ENCODE results near the gene ZSCAN30. TPM values are rescaled to one million over a fixed set of nuclear protein-coding genes. Genes with fewer than 3 reads are reported as not detected.

Gene ZSCAN30
- 30.8 TPM for total RNA-seq (ENCODE audit: insufficient read depth, low replicate concordance)

DNA sequence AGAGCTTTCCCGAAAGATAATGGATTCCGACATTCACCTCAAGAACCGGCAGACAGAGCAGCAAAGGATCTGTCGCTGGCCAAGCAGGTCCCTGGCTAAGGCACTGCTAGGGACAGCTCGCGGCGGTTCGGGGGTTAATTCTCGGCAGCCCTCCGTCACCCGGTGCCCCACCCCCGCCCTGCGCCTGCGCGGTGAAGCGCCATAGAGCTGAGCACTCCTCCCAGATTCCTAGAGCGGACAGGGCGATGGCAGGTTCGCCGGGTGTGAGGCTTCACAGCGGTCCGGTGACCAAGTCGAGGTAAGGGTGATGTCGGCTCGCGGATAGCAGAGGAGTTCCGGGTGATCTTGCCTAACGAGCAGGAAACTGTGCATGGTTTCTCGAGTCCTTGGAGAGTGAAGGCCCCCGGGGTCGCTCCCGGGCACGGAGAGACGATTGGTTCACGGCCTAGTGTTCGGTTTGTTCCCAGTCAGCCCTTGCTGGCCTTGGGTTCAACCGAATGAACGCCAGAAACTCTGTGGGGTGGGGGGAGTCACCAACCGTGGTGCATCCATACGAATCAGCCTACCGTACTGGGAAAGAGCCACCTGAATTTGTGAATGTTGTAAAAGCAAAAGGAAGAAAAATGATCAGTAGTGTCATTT lies at the start of gene ZSCAN30:
Gene ZSCAN30 (minus strand): TSS at position 136 of the 642 bp plus-strand sequence. CDS start 25,877 bp downstream, outside the sequence.
- DNase-seq (ENCODE audit: low spot score): peak; percentile 98

DNA sequence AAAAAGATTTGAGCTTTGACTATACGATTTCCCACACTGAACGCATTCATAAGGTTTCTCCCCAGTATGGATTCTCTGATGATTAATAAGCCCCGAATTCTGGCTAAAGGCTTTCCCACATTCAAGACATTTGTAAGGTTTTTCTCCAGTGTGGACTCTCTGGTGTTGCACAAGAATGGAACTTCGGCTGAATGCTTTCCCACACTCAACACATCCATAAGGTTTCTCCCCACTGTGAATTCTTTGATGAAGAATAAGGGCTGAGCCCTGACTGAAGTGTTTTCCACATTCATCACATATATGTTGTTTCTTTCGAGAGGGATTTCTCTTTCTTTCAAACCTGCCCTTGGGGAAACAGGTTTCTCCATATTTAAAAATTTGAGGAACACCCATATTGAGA lies 47.3 kb upstream of the ZSCAN30 start:
- no peak for DNase-seq (ENCODE audit: low spot score)

DNA sequence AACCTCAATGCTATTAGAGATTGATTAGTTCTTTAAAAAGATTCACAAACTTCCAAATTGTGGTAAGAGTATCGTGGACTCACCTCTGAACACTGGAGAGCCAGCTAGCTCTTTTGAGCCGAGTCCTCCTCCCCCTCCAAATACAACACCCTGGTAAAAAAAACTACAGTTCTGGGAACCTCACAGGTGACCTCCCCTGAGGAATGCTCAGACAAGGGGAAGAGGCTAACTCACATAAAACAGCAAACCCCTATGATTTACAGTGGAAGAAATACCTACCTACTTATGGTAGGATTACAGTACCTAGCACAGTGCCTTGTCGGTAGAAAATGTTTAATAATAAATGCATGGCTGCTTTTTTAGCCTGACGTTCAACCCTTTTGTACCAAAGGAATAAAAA lies 45.8 kb upstream of the ZSCAN30 start:
- no peak for DNase-seq (ENCODE audit: low spot score)

DNA sequence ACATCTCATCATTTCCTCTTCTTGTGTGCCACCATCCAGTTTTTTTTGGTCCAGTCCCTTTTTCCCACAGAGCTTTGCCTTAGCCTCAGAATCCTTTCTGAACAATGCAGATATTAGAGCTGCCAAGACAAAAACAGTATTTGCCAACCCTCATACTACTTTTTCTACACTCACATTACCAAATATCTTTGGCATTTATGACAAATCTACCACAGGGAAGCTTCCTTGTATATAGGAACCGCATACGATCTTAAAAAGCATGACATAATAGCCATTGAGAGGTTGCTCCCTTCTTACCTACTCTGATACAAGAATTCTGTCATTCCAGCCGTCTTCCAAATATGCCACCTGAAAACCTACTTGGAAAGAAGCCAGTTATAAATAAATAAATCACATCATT lies 44.8 kb upstream of the ZSCAN30 start:
- DNase-seq (ENCODE audit: low spot score): no peak

- no peak for DNase-seq (ENCODE audit: low spot score)
Measured at GRCh38 chr18:35334212-35334611, 44.2 kb upstream of the ZSCAN30 start.

DNA sequence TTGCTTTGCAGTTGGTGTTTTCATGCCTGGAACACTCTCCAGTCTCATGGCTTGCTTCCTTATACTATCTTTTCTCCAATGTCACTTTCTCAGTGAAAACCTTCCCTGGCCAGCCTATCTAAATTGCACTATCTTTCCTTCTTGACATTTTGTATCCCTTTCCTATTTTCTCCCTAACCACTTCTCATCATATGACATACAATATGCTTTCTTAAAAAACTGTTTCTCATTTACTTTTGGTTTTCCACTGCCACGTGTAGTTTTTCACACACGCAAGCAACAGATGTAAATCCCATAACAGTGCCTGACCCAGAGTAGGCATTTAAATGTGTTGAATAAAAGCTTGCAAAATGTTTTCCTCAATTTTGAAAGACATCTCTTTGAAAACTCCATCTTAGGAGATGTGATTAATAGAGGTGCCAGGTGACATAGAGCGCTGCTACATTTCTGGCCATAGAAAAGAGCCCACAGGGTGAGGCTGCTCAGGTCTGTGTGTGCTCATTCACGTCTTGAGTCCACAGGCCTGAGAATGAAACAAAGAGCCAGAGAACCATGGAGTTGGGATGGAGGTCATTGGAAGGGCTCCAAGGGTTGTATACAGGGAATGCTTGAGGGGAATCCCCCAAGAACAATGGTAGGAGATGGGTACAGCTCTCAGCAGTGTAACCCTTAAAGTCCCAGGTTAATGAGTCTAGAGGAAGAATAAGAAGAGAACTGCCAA lies 41.5 kb upstream of the ZSCAN30 start:
- no peak for DNase-seq (ENCODE audit: low spot score)

- no peak for DNase-seq (ENCODE audit: low spot score)
Measured at GRCh38 chr18:35328868-35329267, 38.8 kb upstream of the ZSCAN30 start.

DNA sequence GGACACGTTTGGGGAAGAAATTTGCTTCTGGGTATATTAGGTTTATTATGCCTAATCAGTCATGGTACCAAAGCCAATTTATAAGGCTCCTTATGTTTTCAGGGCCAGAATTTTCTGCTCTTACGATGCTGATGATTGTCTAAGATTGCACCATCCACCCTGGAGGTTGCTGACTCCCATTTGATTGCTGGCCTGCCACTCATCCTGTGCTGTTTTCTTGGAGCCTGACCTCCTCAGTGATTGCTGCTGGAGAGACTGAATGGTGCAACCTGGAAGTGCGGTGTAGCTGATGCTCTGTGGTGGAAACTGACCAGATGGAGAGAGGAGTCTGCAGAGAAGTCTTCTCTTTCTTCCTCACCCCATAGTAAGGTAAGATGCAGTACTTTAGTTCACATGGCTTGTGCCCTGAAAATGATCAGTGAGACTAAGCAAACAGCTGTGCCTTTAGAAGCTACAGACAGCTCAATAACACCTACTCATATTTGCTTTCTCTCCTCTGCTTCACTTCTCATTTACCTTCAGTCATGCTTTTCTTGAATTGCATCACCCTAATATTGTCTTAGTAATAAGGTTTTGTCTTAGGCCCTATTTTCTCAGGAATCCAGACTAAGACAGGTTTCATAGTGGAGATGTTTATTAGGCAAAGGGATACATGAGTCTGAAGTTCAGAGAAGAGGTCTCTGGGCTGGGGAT lies 36.8 kb upstream of the ZSCAN30 start:
- DNase-seq (ENCODE audit: low spot score): no peak

- DNase-seq (ENCODE audit: low spot score): peak; percentile 17
Measured at GRCh38 chr18:35324926-35325655, 35.1 kb upstream of the ZSCAN30 start.

DNA sequence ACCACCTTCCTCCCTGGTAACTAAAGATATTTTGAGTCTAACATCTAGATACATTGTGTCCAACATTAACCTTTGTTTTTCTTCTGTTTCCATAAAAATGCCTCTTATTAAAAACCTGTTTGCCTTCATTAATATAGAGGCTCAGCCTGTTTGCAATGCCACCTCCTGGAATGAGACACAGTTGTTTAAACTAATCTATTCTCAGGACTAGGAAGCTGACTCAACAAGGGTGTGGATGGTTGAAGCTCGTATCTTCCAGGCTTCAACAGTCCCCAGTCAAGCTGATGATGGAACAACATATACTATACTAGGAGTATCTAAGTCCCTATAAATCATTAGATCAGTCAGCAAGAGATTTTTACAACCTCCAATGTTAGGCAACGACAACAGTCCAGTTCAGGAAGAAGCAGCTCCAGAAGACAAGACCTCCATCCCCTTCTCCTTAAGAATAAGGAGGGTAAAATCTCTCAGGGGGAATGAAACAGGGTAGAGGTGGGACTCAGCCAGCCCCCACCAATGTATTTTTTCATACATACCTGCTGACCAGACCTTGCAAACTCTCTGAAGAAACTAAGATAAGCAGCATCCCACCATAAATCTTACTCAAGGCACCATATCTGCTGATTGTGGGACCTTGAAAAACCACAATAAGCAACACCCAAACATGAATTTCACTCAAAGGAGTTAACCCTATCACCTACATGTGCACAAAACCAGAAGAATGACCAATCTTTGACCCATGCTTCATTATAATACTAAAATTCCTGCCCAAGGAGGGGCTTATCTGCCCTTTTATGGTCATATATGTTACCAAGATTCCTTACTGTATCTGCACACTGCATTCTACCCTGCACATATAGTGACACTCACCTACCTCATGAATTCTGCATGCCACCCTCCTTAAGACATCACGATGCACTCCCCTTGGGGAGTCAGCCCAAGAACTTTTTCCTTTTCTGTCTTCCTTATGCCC lies 32.7 kb upstream of the ZSCAN30 start:
- no peak for DNase-seq (ENCODE audit: low spot score)

- no peak for DNase-seq (ENCODE audit: low spot score)
Measured at GRCh38 chr18:35311496-35311895, 21.5 kb upstream of the ZSCAN30 start.

- DNase-seq (ENCODE audit: low spot score): no peak
Measured at GRCh38 chr18:35306588-35307250, 16.7 kb upstream of the ZSCAN30 start.

DNA sequence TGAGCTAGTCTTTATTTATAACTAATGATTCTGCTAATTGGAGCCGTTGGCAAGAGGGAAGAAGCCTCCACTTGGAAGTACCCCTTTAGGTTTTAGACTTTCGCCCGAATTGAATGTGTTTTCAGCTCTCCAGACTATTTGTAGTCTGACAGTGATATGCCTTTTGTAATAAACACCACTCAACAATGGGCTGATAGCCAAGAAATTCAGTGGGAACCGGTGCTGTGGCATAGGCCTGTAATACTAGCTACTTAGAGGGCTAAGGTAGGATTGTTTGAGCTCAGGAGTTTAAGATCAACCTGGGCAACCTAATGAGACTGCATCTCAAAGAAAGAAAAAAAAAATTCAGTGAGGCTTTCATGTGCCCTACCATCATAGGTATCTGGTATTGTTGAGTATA lies 13.6 kb upstream of the ZSCAN30 start:
- no peak for DNase-seq (ENCODE audit: low spot score)

DNA sequence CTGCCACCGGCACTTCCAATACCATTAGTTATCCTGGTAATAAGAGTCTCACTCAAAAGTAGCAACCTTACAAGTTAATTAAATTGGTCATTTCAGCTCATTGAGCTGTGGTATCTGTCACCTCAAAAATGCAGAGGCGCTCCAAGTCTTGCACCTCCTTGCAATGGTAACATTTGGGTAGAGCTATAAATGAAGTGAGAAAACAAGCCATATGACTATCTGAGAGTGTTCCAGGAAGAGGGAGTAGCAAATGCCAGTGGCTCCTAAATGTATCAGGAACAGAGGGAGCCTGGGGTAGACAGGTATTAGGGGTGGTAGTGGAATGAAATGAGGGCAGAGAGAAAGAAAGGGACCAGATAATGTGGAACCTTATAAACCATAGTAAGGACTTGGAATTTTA lies 6.0 kb upstream of the ZSCAN30 start:
- DNase-seq (ENCODE audit: low spot score): no peak

DNA sequence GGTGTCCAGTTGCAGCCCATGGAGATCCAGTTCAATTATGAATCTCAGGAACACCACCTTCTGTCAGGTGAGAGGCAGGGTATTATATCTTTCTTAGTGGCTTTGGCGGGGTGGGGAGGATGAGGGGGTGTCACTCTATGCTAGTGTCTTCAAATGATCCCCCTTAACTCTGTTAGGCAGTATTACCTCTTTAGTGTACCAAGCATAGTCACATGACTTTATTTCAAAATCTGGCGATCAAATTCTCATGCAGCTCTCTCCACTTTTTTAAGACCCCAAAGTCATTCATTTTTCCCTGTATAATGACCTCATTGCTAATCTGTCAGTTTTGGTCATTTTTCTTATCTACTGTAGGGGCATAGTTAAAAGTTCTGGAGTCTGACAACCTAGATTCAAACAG lies 1.1 kb upstream of the ZSCAN30 start:
- no peak for DNase-seq (ENCODE audit: low spot score)

DNA sequence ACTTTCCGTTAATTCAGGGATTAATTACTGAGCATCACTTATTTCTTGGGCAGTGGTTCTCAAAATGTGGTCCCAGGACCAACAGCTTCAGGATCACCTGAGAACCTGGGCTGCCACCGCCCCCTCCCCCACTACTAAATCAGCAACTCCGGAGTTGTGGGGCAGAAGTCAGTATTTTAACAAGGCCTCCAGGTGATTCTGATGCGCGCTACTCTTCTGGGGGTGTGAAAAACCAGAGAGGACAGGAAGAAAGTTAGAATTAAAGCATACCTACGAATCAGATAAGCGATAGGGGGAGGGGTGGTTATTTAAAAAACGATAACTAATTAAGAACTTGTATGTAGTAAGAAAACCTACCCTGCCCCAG lies 319 bp downstream of the ZSCAN30 start:
- no peak for DNase-seq (ENCODE audit: low spot score)

- DNase-seq (ENCODE audit: low spot score): peak; percentile 5
Measured at GRCh38 chr18:35289293-35289692, 736 bp downstream of the ZSCAN30 start.

GRCh38 chr18:35284841-35285240 lies 5.2 kb downstream of the ZSCAN30 start:
- DNase-seq (ENCODE audit: low spot score): no peak

DNA sequence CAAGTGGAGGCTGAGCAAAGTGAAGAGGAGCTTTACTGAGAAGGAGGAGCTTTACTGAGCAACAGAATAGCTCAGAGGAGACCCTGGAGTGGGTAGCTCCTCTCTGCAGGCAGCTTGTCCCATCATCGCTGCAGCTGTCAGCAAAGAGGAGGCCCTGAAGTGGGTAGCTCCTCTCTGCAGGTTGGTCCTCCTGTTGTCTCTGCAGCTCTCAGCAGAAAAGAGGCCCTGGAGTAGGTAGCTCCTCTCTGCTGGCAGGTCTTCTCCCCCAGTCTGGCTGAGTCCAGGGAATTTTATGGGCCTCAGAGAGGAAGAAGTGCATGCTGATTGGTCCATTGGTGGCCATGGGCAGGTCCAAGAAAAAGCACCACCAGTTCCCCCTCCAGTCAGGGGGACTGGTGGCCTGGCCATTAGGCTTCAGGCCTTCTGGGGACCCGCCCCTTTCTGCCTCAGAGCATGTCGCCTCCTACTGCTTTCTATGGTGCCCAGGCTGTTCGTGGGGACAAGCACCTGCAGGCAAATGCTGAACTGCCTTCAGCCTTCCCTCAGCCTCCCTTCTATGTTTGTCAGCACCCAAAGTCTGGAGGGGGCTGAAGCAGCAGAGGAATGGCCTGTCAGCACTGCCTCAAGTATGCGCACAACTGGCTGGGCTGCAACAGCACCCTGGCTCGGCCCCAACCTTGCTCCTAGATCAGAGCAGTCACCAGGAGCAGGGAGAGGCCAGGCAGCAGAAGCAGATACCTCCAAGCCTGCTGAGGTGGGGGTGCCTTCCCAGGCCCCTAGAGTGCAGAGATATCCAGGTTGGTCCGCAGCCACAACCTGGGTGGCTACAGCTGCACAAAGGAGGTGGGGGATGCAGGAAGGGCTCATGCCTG lies 5.9 kb downstream of the ZSCAN30 start:
- DNase-seq (ENCODE audit: low spot score): no peak

All from umbilical cord (tissue), 2 donors.